ENCODE results near the gene NOX5. TPM values are rescaled to one million over a fixed set of nuclear protein-coding genes. Genes with fewer than 3 reads are reported as not detected.

NOX5 gene
- total and polyA plus RNA-seq, 10 of the 15 experiments (the other 5 are each of a cell fraction or from before 2014, with no cell fraction given): not detected

DNA sequence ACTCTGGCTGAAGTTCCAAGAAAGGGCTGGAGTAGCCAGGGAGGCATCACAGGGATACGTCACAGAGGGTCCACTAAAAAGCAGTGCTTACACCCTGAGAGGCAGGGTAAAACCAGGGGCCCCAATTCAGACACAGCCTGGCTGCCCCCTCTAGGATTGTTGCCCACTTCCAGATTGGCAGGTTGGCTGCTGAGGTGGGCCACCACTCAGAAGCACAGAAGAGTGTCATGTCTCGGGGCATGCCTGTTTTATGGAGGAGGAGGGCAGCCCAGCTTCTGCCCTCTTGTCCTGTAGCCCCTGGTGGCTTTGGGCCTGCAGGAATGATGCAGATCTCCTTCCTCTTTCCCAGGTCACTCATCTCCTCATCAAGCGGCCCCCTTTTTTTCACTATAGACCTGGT lies 24.0 kb downstream of the NOX5 start:
- BruUV-seq (replicated peaks): no TSS peak
- no peak overlapping the region for H3K9ac ChIP-seq (ENCODE audit: control insufficient read depth, insufficient read depth, low read length)
- no peak for ATAC-seq
- no peaks in the 10 kb centered on the region for H3K4me1 ChIP-seq (ENCODE audit: control insufficient read depth, insufficient read depth, low read length)
- DNase-seq (ENCODE audit: low read depth, low spot score): no peak
- H4K20me1 ChIP-seq (ENCODE audit: control insufficient read depth, insufficient read depth): no peaks in the 10 kb centered on the region
- no peak overlapping the region for H2AFZ ChIP-seq (ENCODE audit: control insufficient read depth, low read depth, low read length)
- intact Hi-C loops (cut with micrococcal nuclease; ENCODE audit: unreplicated experiment) (loop anchor here (5.0 kb wide), 1 partner anchor 354 kb away; no protein-coding TSS in a partner anchor), in situ Hi-C loops (cut with MboI) (no loop called here)
- H3K27ac ChIP-seq (ENCODE audit: control insufficient read depth, insufficient read depth): no peak overlapping the region
- no peaks in the 10 kb centered on the region for H3K9me3 ChIP-seq (replicated peaks; ENCODE audit: control insufficient read depth, insufficient read depth, low read length)
- SMC1A ChIA-PET (ENCODE audit: uncharacterized antibody, unreplicated experiment): no interaction called here
- no peaks in the 10 kb centered on the region for H3K79me2 ChIP-seq (ENCODE audit: control insufficient read depth, insufficient read depth, low read length)
- no peaks in the 10 kb centered on the region for H3K36me3 ChIP-seq (ENCODE audit: control insufficient read depth in 2 of 2, insufficient read depth in 2 of 2, low read length in 1 of 2)
- POLR2A ChIA-PET: no interaction called here
- RAD21 ChIA-PET (ENCODE audit: unreplicated experiment): no interaction called here
- no peak for FAIRE-seq
- H3K27me3 ChIP-seq (replicated peaks in 1 of 2; ENCODE audit: control insufficient read depth in 2 of 2, insufficient read depth in 2 of 2, low read length in 1 of 2): peaks cover 0 to 2% of the 10 kb centered on the region in 2 experiments; a peak in 1 of 4 replicates
- 6% methylated on average over 3 of the region's 3 CpGs for WGBS (ENCODE audit: insufficient coverage, insufficient replicate concordance, low lambda C conversion rate, missing lambda C conversion rate)
- no peak overlapping the region for H3K4me2 ChIP-seq (ENCODE audit: control insufficient read depth, insufficient read depth)
- no peak overlapping the region for H3K4me3 ChIP-seq
- CTCF ChIA-PET: no interaction called here
- TF ChIP-seq MXI1 (IDR thresholded peaks at IDR 0.05; ENCODE audit: low read depth, low read length) (no peak), RAD51 (IDR thresholded peaks at IDR 0.05) (no peak), STAT1 (conservative IDR thresholded peaks at IDR 0.05) (no peak), NR2F1 (conservative IDR thresholded peaks at IDR 0.05) (no peak), SRF (IDR thresholded peaks at IDR 0.05; ENCODE audit: low read depth in 2 of 2, low read length in 2 of 2) (no peak), IKZF1 (conservative IDR thresholded peaks at IDR 0.05) (no peak), POLR2AphosphoS2 (IDR thresholded peaks at IDR 0.05; ENCODE audit: low read depth, low read length) (no peak), SP1 (IDR thresholded peaks at IDR 0.05; ENCODE audit: low read depth, low read length) (no peak), MLLT1 (IDR thresholded peaks at IDR 0.05) (no peak), KLF5 (IDR thresholded peaks at IDR 0.05; ENCODE audit: partially characterized antibody) (no peak)
- TF ChIP-seq, protein P1, sequence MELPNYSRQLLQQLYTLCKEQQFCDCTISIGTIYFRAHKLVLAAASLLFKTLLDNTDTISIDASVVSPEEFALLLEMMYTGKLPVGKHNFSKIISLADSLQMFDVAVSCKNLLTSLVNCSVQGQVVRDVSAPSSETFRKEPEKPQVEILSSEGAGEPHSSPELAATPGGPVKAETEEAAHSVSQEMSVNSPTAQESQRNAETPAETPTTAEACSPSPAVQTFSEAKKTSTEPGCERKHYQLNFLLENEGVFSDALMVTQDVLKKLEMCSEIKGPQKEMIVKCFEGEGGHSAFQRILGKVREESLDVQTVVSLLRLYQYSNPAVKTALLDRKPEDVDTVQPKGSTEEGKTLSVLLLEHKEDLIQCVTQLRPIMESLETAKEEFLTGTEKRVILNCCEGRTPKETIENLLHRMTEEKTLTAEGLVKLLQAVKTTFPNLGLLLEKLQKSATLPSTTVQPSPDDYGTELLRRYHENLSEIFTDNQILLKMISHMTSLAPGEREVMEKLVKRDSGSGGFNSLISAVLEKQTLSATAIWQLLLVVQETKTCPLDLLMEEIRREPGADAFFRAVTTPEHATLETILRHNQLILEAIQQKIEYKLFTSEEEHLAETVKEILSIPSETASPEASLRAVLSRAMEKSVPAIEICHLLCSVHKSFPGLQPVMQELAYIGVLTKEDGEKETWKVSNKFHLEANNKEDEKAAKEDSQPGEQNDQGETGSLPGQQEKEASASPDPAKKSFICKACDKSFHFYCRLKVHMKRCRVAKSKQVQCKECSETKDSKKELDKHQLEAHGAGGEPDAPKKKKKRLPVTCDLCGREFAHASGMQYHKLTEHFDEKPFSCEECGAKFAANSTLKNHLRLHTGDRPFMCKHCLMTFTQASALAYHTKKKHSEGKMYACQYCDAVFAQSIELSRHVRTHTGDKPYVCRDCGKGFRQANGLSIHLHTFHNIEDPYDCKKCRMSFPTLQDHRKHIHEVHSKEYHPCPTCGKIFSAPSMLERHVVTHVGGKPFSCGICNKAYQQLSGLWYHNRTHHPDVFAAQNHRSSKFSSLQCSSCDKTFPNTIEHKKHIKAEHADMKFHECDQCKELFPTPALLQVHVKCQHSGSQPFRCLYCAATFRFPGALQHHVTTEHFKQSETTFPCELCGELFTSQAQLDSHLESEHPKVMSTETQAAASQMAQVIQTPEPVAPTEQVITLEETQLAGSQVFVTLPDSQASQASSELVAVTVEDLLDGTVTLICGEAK (IDR thresholded peaks at IDR 0.05; ENCODE audit: borderline replicate concordance): no peak
- TF ChIP-seq, protein P2, sequence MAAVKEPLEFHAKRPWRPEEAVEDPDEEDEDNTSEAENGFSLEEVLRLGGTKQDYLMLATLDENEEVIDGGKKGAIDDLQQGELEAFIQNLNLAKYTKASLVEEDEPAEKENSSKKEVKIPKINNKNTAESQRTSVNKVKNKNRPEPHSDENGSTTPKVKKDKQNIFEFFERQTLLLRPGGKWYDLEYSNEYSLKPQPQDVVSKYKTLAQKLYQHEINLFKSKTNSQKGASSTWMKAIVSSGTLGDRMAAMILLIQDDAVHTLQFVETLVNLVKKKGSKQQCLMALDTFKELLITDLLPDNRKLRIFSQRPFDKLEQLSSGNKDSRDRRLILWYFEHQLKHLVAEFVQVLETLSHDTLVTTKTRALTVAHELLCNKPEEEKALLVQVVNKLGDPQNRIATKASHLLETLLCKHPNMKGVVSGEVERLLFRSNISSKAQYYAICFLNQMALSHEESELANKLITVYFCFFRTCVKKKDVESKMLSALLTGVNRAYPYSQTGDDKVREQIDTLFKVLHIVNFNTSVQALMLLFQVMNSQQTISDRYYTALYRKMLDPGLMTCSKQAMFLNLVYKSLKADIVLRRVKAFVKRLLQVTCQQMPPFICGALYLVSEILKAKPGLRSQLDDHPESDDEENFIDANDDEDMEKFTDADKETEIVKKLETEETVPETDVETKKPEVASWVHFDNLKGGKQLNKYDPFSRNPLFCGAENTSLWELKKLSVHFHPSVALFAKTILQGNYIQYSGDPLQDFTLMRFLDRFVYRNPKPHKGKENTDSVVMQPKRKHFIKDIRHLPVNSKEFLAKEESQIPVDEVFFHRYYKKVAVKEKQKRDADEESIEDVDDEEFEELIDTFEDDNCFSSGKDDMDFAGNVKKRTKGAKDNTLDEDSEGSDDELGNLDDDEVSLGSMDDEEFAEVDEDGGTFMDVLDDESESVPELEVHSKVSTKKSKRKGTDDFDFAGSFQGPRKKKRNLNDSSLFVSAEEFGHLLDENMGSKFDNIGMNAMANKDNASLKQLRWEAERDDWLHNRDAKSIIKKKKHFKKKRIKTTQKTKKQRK (IDR thresholded peaks at IDR 0.05; ENCODE audit: low read depth, low read length): no peak
- TF ChIP-seq, protein P3, sequence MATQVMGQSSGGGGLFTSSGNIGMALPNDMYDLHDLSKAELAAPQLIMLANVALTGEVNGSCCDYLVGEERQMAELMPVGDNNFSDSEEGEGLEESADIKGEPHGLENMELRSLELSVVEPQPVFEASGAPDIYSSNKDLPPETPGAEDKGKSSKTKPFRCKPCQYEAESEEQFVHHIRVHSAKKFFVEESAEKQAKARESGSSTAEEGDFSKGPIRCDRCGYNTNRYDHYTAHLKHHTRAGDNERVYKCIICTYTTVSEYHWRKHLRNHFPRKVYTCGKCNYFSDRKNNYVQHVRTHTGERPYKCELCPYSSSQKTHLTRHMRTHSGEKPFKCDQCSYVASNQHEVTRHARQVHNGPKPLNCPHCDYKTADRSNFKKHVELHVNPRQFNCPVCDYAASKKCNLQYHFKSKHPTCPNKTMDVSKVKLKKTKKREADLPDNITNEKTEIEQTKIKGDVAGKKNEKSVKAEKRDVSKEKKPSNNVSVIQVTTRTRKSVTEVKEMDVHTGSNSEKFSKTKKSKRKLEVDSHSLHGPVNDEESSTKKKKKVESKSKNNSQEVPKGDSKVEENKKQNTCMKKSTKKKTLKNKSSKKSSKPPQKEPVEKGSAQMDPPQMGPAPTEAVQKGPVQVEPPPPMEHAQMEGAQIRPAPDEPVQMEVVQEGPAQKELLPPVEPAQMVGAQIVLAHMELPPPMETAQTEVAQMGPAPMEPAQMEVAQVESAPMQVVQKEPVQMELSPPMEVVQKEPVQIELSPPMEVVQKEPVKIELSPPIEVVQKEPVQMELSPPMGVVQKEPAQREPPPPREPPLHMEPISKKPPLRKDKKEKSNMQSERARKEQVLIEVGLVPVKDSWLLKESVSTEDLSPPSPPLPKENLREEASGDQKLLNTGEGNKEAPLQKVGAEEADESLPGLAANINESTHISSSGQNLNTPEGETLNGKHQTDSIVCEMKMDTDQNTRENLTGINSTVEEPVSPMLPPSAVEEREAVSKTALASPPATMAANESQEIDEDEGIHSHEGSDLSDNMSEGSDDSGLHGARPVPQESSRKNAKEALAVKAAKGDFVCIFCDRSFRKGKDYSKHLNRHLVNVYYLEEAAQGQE (IDR thresholded peaks at IDR 0.05; ENCODE audit: low read depth, low read length): no peak
